ENCODE results near the gene SMPD3. TPM values are rescaled to one million over a fixed set of nuclear protein-coding genes. Genes with fewer than 3 reads are reported as not detected.

Gene SMPD3
- total and polyA plus RNA-seq, 2 donors (not counting 3 experiments of a cell fraction or from before 2014, with no cell fraction given) = not detected

- no peak overlapping the region for H3K4me2 ChIP-seq (ENCODE audit: insufficient read depth, low read length)
- intact Hi-C loops (cut with micrococcal nuclease) = no loop called here
- CTCF ChIA-PET = interaction anchor here (0.8 to 1.5 kb wide), 5 partner anchors 9 to 110 kb away, joined by 3 to 4 read pairs (median 3); no protein-coding TSS in a partner anchor
- no peak for DNase-seq (ENCODE audit: low read depth, low spot score)
- BruUV-seq (replicated peaks) = no TSS peak
- dilution Hi-C loops (cut with MboI; ENCODE audit: extremely low pct_ligation_motif_present, low sequenced_read_pairs) = no loop called here
- no peaks in the 10 kb centered on the region for H3K36me3 ChIP-seq (ENCODE audit: control insufficient read depth in 2 of 2, extremely low read depth in 1 of 2, insufficient read depth in 2 of 2, low read length in 2 of 2)
- POLR2A ChIA-PET = no interaction called here
- no peaks in the 10 kb centered on the region for H3K9me1 ChIP-seq (replicated peaks; ENCODE audit: control insufficient read depth, extremely low read depth, insufficient read depth, low read length)
- no peaks in the 10 kb centered on the region for H3K79me2 ChIP-seq (ENCODE audit: control insufficient read depth, insufficient read depth, low read length)
- FAIRE-seq = no peak
- H3K9ac ChIP-seq (replicated peaks; ENCODE audit: extremely low read depth, insufficient read depth, low read length) = no peak overlapping the region
- H2AFZ ChIP-seq (ENCODE audit: low read depth, low read length) = no peak overlapping the region
- no peaks in the 10 kb centered on the region for H3K27me3 ChIP-seq (ENCODE audit: control insufficient read depth in 2 of 2, insufficient read depth in 2 of 2, low read length in 2 of 2)
- H3K4me3 ChIP-seq (replicated peaks in 1 of 3; ENCODE audit: insufficient read depth in 1 of 3, low read depth in 1 of 3, low read length in 3 of 3) = no peak overlapping the region
- H3K9me3 ChIP-seq (replicated peaks; ENCODE audit: control insufficient read depth, insufficient read depth, low read length) = no peaks in the 10 kb centered on the region
- no peaks in the 10 kb centered on the region for H3K4me1 ChIP-seq (ENCODE audit: control insufficient read depth, extremely low read depth, insufficient read depth, low read length)
- H3K27ac ChIP-seq (ENCODE audit: insufficient read depth, low read depth, low read length) = no peak overlapping the region
- no peaks in the 10 kb centered on the region for H4K20me1 ChIP-seq (replicated peaks; ENCODE audit: control insufficient read depth, extremely low read depth, insufficient read depth, low read length)
- TF ChIP-seq POLR2AphosphoS5 (IDR thresholded peaks at IDR 0.05; ENCODE audit: insufficient read depth, low read depth, low read length) (no peak), MYC (IDR thresholded peaks at IDR 0.05; ENCODE audit: low read depth, low read length) (no peak), POLR2A (IDR thresholded peaks at IDR 0.05; ENCODE audit: low read depth, low read length) (no peak), EZH2 (IDR thresholded peaks at IDR 0.05; ENCODE audit: borderline replicate concordance, low read depth, low read length, severe bottlenecking) (no peak), GATA2 (IDR thresholded peaks at IDR 0.05; ENCODE audit: insufficient read depth, insufficient read length, low read depth, low read length) (no peak), MAX (IDR thresholded peaks at IDR 0.05; ENCODE audit: insufficient read depth, insufficient read length) (no peak), CTCF (IDR thresholded peaks at IDR 0.05; ENCODE audit: extremely low read depth in 1 of 2, insufficient read depth in 1 of 2, low read depth in 1 of 2, low read length in 2 of 2) (no peak), FOS (IDR thresholded peaks at IDR 0.05; ENCODE audit: borderline replicate concordance, insufficient read depth, low read length) (no peak), JUN (IDR thresholded peaks at IDR 0.05; ENCODE audit: borderline replicate concordance, insufficient read depth, insufficient read length, low read depth) (no peak)
These were observed 83.7 kb downstream of the SMPD3 start for GRCh38 chr16:68364561-68364998.

Data from endothelial cell of umbilical vein (primary cell).